B cell (primary cell): ENCODE measurements around the gene HPN.

Experiments used
- EZH2 ChIP-seq: IDR thresholded peaks from 2 replicates; pipeline ENCODE4 v1.6.1; 2012; ENCODE audit warnings: borderline replicate concordance, low read depth, mild to moderate bottlenecking, moderate library complexity, low read length; ENCODE audit not compliant: insufficient read depth, poor library complexity, severe bottlenecking
- TF ChIP-seq, protein P1 (sequence below): fragments of 200-600 bp; IDR thresholded peaks from one replicate; pipeline ENCODE4 v1.8.0; 2022; ENCODE audit warnings: antibody characterized with exemption, mild to moderate bottlenecking

DNA sequence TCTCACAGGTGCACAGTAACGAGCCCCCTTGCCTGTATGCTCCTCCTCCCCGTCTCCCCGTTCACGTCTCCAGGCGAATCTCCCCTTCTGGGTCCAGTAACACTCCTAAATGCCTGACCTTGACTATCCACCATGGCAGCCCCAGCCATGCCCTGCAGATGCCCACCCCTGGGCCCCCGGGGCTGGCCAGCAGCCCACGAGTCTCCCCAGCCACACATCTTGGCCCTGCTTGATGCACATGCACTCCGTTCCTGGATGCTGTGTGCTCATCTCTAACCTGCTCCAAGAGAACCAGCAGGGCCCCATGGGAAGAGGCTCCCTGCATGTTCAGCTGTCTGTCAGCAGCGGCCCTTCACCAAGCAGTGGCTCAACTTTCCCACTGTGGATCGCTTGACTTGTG is 32.0 kb downstream of the HPN start:
- TF ChIP-seq, protein P1, sequence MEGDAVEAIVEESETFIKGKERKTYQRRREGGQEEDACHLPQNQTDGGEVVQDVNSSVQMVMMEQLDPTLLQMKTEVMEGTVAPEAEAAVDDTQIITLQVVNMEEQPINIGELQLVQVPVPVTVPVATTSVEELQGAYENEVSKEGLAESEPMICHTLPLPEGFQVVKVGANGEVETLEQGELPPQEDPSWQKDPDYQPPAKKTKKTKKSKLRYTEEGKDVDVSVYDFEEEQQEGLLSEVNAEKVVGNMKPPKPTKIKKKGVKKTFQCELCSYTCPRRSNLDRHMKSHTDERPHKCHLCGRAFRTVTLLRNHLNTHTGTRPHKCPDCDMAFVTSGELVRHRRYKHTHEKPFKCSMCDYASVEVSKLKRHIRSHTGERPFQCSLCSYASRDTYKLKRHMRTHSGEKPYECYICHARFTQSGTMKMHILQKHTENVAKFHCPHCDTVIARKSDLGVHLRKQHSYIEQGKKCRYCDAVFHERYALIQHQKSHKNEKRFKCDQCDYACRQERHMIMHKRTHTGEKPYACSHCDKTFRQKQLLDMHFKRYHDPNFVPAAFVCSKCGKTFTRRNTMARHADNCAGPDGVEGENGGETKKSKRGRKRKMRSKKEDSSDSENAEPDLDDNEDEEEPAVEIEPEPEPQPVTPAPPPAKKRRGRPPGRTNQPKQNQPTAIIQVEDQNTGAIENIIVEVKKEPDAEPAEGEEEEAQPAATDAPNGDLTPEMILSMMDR = no peak
- TF ChIP-seq EZH2 = no peak
